HL-60 (cell line): ENCODE results near the gene DCAF17.
"Not testable (repeated sequence)": the region's sequence is repeated elsewhere in the genome, so short reads cannot be mapped to it uniquely, and the experiment has no call there.

Experiments
- CTCF ChIP-seq: IDR thresholded peaks from one replicate; pipeline ENCODE4 v1.5.1; 2011; ENCODE audit warnings: low read length, control low read depth, inconsistent platforms; ENCODE audit not compliant: insufficient read depth
- POLR2AphosphoS5 ChIP-seq: IDR thresholded peaks from 2 replicates; pipeline ENCODE4 v1.6.1; 2012; ENCODE audit warnings: low read depth
- SPI1 ChIP-seq: IDR thresholded peaks from 2 replicates; pipeline ENCODE4 v1.6.1; 2012; ENCODE audit warnings: low read depth, mild to moderate bottlenecking, borderline replicate concordance

GRCh38 chr2:171530859-171531258 lies 96.8 kb downstream of the DCAF17 start:
- not testable (repeated sequence) for TF ChIP-seq CTCF, POLR2AphosphoS5, SPI1
